CD4-positive, alpha-beta T cell treated with Interleukin-4 for 4 hours (primary cell): ENCODE measurements around the gene FAM53A.

Experiments used
- DNase-seq: peaks from one replicate; pipeline ENCODE4 v3.0.0-alpha.2; 2020

Gene FAM53A

GRCh38 chr4:1601852-1602654, 82.1 kb downstream of the FAM53A start:
- DNase-seq, result no peak

GRCh38 chr4:1601533-1601835, 82.6 kb downstream of the FAM53A start:
- DNase-seq, result no peak

- no peak for DNase-seq
These were observed 83.1 kb downstream of the FAM53A start for GRCh38 chr4:1600811-1601532.

GRCh38 chr4:1600211-1600780, 83.8 kb downstream of the FAM53A start:
- DNase-seq, result no peak

- no peak for DNase-seq
These were observed 84.5 kb downstream of the FAM53A start for GRCh38 chr4:1599491-1600210.

GRCh38 chr4:1599026-1599481, 85.1 kb downstream of the FAM53A start:
- no peak for DNase-seq

- no peak for DNase-seq
These were observed 85.7 kb downstream of the FAM53A start for GRCh38 chr4:1598206-1599025.

- no peak for DNase-seq
These were observed 86.8 kb downstream of the FAM53A start for GRCh38 chr4:1597021-1597931.

- DNase-seq, result no peak
These were observed 87.7 kb downstream of the FAM53A start for GRCh38 chr4:1596393-1596792.

- no peak for DNase-seq
These were observed 88.3 kb downstream of the FAM53A start for GRCh38 chr4:1595789-1596325.

- no peak for DNase-seq
These were observed 89.0 kb downstream of the FAM53A start for GRCh38 chr4:1594871-1595788.

- DNase-seq, result no peak
These were observed 90.2 kb downstream of the FAM53A start for GRCh38 chr4:1593881-1594345.

GRCh38 chr4:1593458-1593857, 90.7 kb downstream of the FAM53A start:
- DNase-seq, result no peak

GRCh38 chr4:1592709-1593417, 91.2 kb downstream of the FAM53A start:
- DNase-seq, result no peak

- DNase-seq, result no peak
These were observed 91.9 kb downstream of the FAM53A start for GRCh38 chr4:1592068-1592708.

GRCh38 chr4:1591107-1591506, 93.0 kb downstream of the FAM53A start:
- DNase-seq, result no peak

- no peak for DNase-seq
These were observed 93.9 kb downstream of the FAM53A start for GRCh38 chr4:1590244-1590643.
